ENCODE results near the gene CALR.
A peak's percentile ranks its signal among the peaks of the same experiment; 100 is the strongest.

CALR gene

GRCh38 chr19:12944104-12944674, 5.8 kb downstream of the CALR start:
- TF ChIP-seq CTCF (IDR thresholded peaks at IDR 0.05; ENCODE audit: low read depth, low read length) = no peak
- DNase-seq (ENCODE audit: extremely low read depth, low read depth) = no peak

- no peak for TF ChIP-seq CTCF (IDR thresholded peaks at IDR 0.05; ENCODE audit: low read depth, low read length)
- DNase-seq (ENCODE audit: extremely low read depth, low read depth) = peak; percentile 95
Measured at GRCh38 chr19:12945479-12946091, 7.2 kb downstream of the CALR start, which contains the start of gene RAD23A. Gene RAD23A, plus strand, starts transcription at chr19:12945862. Its CDS starts 87 bp downstream, at chr19:12945949.

- no peak for TF ChIP-seq CTCF (IDR thresholded peaks at IDR 0.05; ENCODE audit: low read depth, low read length)
- peak; percentile 52 for DNase-seq (ENCODE audit: extremely low read depth, low read depth)
Measured at GRCh38 chr19:12946092-12946721, 7.8 kb downstream of the CALR start.

GRCh38 chr19:12946731-12947496, 8.5 kb downstream of the CALR start:
- no peak for TF ChIP-seq CTCF (IDR thresholded peaks at IDR 0.05; ENCODE audit: low read depth, low read length)
- DNase-seq (ENCODE audit: extremely low read depth, low read depth) = no peak

GRCh38 chr19:12947702-12948611, 9.5 kb downstream of the CALR start:
- DNase-seq (ENCODE audit: extremely low read depth, low read depth) = no peak
- TF ChIP-seq CTCF (IDR thresholded peaks at IDR 0.05; ENCODE audit: low read depth, low read length) = no peak

GRCh38 chr19:12948612-12949362, 10.4 kb downstream of the CALR start:
- no peak for DNase-seq (ENCODE audit: extremely low read depth, low read depth)
- no peak for TF ChIP-seq CTCF (IDR thresholded peaks at IDR 0.05; ENCODE audit: low read depth, low read length)
